GM18907 (cell line): ENCODE data around the gene COX5B.
"Not testable (repeated sequence)": the region's sequence is repeated elsewhere in the genome, so short reads cannot be mapped to it uniquely, and the experiment has no call there.

ENCODE experiments used
- ATAC-seq: cut with Tn5 transposase; IDR thresholded peaks from one replicate; pipeline ENCODE4 v1.9.1; 2021; ENCODE audit warnings: mild to moderate bottlenecking, moderate library complexity; ENCODE audit not compliant: unreplicated experiment

Gene COX5B

DNA sequence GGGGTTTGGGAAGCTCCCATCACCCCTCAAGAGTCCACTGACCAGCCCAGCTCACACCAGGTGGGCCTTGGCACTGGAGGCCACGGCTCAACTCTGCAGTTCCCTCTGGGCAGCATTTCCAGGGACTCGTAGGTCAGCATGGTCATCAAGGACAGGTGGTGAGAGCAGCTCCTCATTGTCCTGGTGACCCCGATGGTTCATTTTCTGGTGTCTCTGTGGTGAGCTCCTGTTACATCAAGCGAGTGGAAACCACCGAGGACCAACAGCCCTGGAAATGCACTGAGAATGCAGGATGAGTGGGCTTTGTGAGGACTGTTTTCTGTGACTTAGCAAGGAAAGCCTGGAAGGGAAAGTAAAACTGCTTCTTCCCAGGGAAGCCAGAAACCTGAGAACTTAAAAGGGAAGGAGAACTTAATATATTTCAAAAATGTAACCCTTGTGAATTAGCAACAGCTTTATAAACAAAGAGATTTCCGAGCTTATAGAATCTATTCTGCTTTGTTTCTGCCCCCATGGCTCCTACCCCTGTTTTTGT lies 26.8 kb downstream of the COX5B start:
- not testable (repeated sequence) for ATAC-seq

- no peak for ATAC-seq
Observed at GRCh38 chr2:97673182-97673914, 27.5 kb downstream of the COX5B start.

DNA sequence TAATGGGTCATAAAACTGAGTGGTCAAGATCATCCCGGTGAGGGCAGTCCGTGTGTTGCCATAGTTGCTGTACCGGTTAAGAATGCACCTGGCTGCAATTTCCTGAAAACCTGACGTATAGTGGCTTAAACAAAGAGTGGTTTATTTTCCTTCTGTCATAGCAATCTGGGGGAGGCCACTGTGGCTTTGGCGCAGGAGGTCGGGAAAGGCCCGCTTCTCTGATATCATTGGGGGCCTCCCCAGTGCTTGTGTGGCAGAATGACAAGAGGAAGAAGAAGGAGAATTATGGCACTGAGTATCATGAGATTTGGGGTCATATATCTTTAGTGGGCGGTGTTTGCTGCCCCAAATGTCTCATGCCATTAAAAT lies 28.0 kb downstream of the COX5B start:
- ATAC-seq = no peak

DNA sequence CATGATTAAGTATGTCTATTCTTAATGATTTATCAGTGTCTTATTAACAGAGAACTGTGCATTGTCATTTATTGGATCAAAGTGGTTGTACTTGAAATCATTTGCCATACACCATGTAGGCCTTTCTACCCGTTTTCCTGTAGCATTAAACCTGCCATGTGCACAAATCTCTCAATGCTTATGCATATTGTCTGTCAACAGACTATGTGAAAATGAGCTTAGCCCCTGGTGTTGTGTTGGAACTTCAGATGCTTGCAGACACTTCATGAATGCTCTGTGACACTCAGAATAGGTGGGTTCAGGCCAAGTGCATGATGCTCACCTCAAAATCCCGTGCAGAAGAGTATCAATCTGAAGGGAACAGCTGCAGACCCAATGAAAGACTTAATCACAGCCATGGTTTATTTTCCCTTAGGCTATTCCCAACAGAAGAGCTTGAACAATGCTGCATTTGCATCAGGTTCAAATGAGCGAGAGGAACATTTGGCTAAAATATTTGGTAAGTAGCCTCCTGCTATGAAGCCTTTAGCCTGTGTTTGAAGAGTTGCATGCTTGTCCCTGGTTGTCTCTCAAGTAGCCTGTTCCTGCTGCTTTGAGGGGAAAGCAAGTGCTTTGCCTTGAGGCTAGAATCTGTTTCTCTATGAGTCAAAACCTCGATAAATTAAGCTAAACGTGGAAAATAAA lies 29.7 kb downstream of the COX5B start:
- ATAC-seq = no peak

- no peak for ATAC-seq
Observed at GRCh38 chr2:97676620-97677019, 30.8 kb downstream of the COX5B start.

DNA sequence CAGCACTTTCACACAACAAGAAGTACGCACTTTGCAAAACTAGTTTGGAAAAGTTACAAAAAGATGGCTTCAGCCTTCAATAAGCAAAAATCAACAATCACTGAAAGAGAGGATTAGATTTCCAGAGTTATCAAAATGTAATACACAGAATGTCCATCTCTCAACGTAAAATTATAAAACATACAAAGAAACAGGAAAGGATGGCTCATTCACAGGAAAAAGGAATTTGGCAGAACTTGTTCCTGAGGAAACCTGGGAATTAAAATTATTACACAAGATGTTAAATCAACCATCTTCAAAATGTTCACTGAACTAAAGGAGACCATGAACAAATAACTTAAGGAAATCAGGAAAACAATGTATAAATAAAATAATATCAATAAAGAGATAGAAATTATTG lies 31.6 kb downstream of the COX5B start:
- no peak for ATAC-seq

- no peak for ATAC-seq
Observed at GRCh38 chr2:97678298-97678697, 32.4 kb downstream of the COX5B start.

- not testable (repeated sequence) for ATAC-seq
Observed at GRCh38 chr2:97687235-97687634, 41.4 kb downstream of the COX5B start.

- peak; percentile 60 for ATAC-seq
Observed at GRCh38 chr2:97688062-97688827, 42.4 kb downstream of the COX5B start.

DNA sequence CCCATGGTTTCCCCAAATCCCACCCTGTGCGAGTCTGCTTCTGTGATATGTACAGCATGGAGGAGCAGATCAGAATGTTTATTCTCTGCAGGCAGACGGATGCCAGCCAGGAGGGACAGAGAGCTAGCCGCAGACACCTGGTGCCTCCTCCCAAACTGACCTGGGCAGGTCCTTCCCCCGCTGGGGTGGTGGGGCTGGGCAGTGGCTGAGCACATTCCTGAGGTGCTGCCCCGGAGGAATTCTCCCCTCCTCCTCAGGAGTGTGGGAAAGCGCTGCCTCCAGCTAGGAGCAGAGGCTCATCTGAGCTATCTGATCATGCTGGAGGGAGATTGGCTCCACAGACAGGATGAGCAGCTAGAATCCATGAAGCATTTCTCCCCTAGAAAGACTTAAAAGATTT lies 45.3 kb downstream of the COX5B start:
- no peak for ATAC-seq

- no peak for ATAC-seq
Observed at GRCh38 chr2:97693476-97693875, 47.6 kb downstream of the COX5B start.

GRCh38 chr2:97695744-97696143 lies 49.9 kb downstream of the COX5B start:
- no peak for ATAC-seq

- no peak for ATAC-seq
Observed at GRCh38 chr2:97697252-97698235, 51.7 kb downstream of the COX5B start.
